Parathyroid adenoma (tissue), 2 donors: ENCODE results near the gene WWTR1.
A peak's percentile ranks its signal among the peaks of the same experiment; 100 is the strongest.

Experiments used
- H2AFZ ChIP-seq: fragments of 300-600 bp; sonication (generic); one replicate; pipeline ENCODE4 v1.7.0; 2017; ENCODE audit warnings: antibody characterized with exemption, mild to moderate bottlenecking
- H3K27ac ChIP-seq: fragments of 300-600 bp; sonication (generic); one replicate; pipeline ENCODE4 v1.7.0; 2017
- H3K27me3 ChIP-seq: fragments of 300-600 bp; sonication (generic); one replicate; pipeline ENCODE4 v1.7.0; 2017; ENCODE audit warnings: low read length; ENCODE audit not compliant: control insufficient read depth, insufficient read depth
- H3K36me3 ChIP-seq: fragments of 300-600 bp; sonication (generic); one replicate; pipeline ENCODE4 v1.7.0; 2017; ENCODE audit warnings: low read length; ENCODE audit not compliant: control insufficient read depth, insufficient read depth
- H3K4me1 ChIP-seq: fragments of 300-600 bp; sonication (generic); one replicate; pipeline ENCODE4 v1.7.0; 2017; ENCODE audit warnings: control low read depth
- H3K4me2 ChIP-seq: fragments of 300-600 bp; sonication (generic); one replicate; pipeline ENCODE4 v1.7.0; 2017; ENCODE audit warnings: low read length
- H3K4me3 ChIP-seq: fragments of 300-600 bp; sonication (generic); one replicate; pipeline ENCODE4 v1.7.0; 2017; ENCODE audit warnings: low read depth, low read length
- H3K79me2 ChIP-seq: fragments of 300-600 bp; sonication (generic); one replicate; pipeline ENCODE4 v1.7.0; 2017; ENCODE audit warnings: control low read depth
- H3K9ac ChIP-seq: fragments of 300-600 bp; sonication (generic); one replicate; pipeline ENCODE4 v1.7.0; 2017; ENCODE audit warnings: mild to moderate bottlenecking
- H3K9me3 ChIP-seq: fragments of 300-600 bp; sonication (generic); one replicate; pipeline ENCODE4 v1.7.0; 2017; ENCODE audit warnings: low read length; ENCODE audit not compliant: control insufficient read depth
- CTCF ChIP-seq: fragments of 300-600 bp; sonication (generic); IDR thresholded peaks from one replicate; pipeline ENCODE4 v1.7.0; 2017; ENCODE audit warnings: antibody characterized with exemption, mild to moderate bottlenecking
- donor health status: primary hyperparathyroidism.

The WWTR1 gene

GRCh38 chr3:149657926-149658743 lies at the start of gene WWTR1:
TSS of gene WWTR1 (minus strand) at chr3:149658025. CDS start at chr3:149657306, 719 bp downstream.
- Histone ChIP-seq H3K9ac (peak within 1 kb of the TSS; percentile 24), H3K36me3 (no peaks in the 10 kb centered on the region), H3K4me3 (peak within 1 kb of the TSS; percentile 94), H2AFZ (peak within 1 kb of the TSS; percentile 87), H3K27me3 (no peaks in the 10 kb centered on the region), H3K4me2 (peak within 1 kb of the TSS; percentile 94), H3K9me3 (no peaks in the 10 kb centered on the region), H3K79me2 (peaks cover 5% of the 10 kb centered on the region), H3K4me1 (no peaks in the 10 kb centered on the region), H3K27ac (peak within 1 kb of the TSS; percentile 90)
- peak; percentile 25 for TF ChIP-seq CTCF

- no peaks in the 10 kb centered on the region for H3K79me2 ChIP-seq
- no peaks in the 10 kb centered on the region for H3K9me3 ChIP-seq
- no peak overlapping the region for H3K4me3 ChIP-seq
- H3K4me2 ChIP-seq = no peak overlapping the region
- TF ChIP-seq CTCF = no peak
- H3K27ac ChIP-seq = no peak overlapping the region
- H3K36me3 ChIP-seq = no peaks in the 10 kb centered on the region
- H3K27me3 ChIP-seq = no peaks in the 10 kb centered on the region
- H2AFZ ChIP-seq = no peak overlapping the region
- H3K9ac ChIP-seq = no peak overlapping the region
- no peaks in the 10 kb centered on the region for H3K4me1 ChIP-seq
These were observed 49.1 kb upstream of the WWTR1 start for GRCh38 chr3:149706905-149707304.

- no peaks in the 10 kb centered on the region for H3K4me1 ChIP-seq
- no peaks in the 10 kb centered on the region for H3K9me3 ChIP-seq
- no peaks in the 10 kb centered on the region for H3K27me3 ChIP-seq
- no peak overlapping the region for H3K27ac ChIP-seq
- no peak overlapping the region for H3K9ac ChIP-seq
- H2AFZ ChIP-seq = no peak overlapping the region
- H3K4me2 ChIP-seq = no peak overlapping the region
- H3K36me3 ChIP-seq = no peaks in the 10 kb centered on the region
- H3K79me2 ChIP-seq = no peaks in the 10 kb centered on the region
- no peak overlapping the region for H3K4me3 ChIP-seq
- TF ChIP-seq CTCF = no peak
These were observed 47.6 kb upstream of the WWTR1 start for GRCh38 chr3:149705416-149705815.

- Histone ChIP-seq H3K4me3 (no peak overlapping the region), H3K27ac (no peak overlapping the region), H2AFZ (no peak overlapping the region), H3K36me3 (no peaks in the 10 kb centered on the region), H3K4me1 (no peaks in the 10 kb centered on the region), H3K79me2 (no peaks in the 10 kb centered on the region), H3K9me3 (no peaks in the 10 kb centered on the region), H3K9ac (no peak overlapping the region), H3K27me3 (no peaks in the 10 kb centered on the region), H3K4me2 (no peak overlapping the region)
- no peak for TF ChIP-seq CTCF
These were observed 45.6 kb upstream of the WWTR1 start for GRCh38 chr3:149703466-149703865.
